Thyroid gland (tissue), 4 donors: ENCODE data around the gene SLC7A7.

Source experiments
- POLR2A ChIP-seq, 2 donors: fragments of 450-650 bp; IDR thresholded peaks; one replicate each; pipeline ENCODE4 v1.6.1; 2017; ENCODE audit warnings: antibody characterized with exemption in 2 of 2, mild to moderate bottlenecking in 2 of 2, moderate library complexity in 1 of 2
- TF ChIP-seq, protein P1 (sequence below), 6 experiments: fragments of 200-600 bp in 3 of 6; fragments of 450-650 bp in 3 of 6; sonication (generic) in 3 of 6; IDR thresholded peaks; one replicate each; pipeline ENCODE4 v1.5.1; 2016 to 2019; ENCODE audit warnings: antibody characterized with exemption in 6 of 6, mild to moderate bottlenecking in 2 of 6, inconsistent platforms in 1 of 6, moderate library complexity in 1 of 6

GRCh38 chr14:22856428-22856827, 41.2 kb upstream of the SLC7A7 start:
- TF ChIP-seq, protein P1, sequence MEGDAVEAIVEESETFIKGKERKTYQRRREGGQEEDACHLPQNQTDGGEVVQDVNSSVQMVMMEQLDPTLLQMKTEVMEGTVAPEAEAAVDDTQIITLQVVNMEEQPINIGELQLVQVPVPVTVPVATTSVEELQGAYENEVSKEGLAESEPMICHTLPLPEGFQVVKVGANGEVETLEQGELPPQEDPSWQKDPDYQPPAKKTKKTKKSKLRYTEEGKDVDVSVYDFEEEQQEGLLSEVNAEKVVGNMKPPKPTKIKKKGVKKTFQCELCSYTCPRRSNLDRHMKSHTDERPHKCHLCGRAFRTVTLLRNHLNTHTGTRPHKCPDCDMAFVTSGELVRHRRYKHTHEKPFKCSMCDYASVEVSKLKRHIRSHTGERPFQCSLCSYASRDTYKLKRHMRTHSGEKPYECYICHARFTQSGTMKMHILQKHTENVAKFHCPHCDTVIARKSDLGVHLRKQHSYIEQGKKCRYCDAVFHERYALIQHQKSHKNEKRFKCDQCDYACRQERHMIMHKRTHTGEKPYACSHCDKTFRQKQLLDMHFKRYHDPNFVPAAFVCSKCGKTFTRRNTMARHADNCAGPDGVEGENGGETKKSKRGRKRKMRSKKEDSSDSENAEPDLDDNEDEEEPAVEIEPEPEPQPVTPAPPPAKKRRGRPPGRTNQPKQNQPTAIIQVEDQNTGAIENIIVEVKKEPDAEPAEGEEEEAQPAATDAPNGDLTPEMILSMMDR (IDR thresholded peaks at IDR 0.05) = no peak
- TF ChIP-seq POLR2A (IDR thresholded peaks at IDR 0.05) = no peak
